ENCODE measurements around the gene DPM3.
A peak's percentile ranks its signal among the peaks of the same experiment; 100 is the strongest.

Gene DPM3

DNA sequence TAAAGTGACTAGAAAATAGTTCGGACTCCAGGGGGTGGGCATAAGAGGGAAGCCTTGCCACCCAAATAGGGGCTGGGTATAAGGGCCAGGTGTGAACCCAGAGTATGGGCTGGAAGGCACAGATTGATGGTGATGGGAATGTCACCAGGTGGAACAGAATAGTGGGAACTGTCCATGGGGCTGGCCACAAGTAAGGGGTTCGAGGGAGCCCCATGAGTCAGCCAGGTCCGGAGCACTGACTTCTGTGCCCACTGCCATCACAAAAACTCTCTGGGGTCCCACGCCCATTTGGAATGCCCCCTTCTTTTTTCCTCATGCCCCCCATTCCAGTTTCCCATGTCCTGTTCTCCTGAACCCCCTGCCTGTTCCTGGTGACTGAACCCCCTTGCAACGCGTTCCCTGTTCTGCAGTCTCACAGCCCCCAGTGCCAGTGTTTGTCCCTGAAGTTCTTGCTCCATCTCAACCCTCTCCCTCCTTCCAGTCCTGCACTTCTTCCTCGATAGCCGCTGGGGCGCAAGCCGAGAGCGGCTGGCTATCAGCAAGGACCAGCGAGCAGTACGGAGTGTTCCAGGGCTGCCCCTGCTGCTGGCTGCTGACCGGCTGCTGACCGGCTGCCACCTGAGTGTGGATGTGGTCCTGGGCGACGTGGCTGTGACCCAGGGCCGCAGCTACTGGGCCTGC, 41.2 kb upstream of the DPM3 start:
- Histone ChIP-seq H3K27ac (peak overlapping the region; percentile 67), H3K4me3 (ENCODE audit: low read depth, low read length) (no peak overlapping the region), H3K27me3 (ENCODE audit: insufficient read depth, low read depth, severe bottlenecking) (no peaks in the 10 kb centered on the region), H3K36me3 (peaks cover 30% of the 10 kb centered on the region), H3K9me3 (ENCODE audit: severe bottlenecking) (no peaks in the 10 kb centered on the region)
- peak; percentile 11 for DNase-seq
- TF ChIP-seq, protein P1, sequence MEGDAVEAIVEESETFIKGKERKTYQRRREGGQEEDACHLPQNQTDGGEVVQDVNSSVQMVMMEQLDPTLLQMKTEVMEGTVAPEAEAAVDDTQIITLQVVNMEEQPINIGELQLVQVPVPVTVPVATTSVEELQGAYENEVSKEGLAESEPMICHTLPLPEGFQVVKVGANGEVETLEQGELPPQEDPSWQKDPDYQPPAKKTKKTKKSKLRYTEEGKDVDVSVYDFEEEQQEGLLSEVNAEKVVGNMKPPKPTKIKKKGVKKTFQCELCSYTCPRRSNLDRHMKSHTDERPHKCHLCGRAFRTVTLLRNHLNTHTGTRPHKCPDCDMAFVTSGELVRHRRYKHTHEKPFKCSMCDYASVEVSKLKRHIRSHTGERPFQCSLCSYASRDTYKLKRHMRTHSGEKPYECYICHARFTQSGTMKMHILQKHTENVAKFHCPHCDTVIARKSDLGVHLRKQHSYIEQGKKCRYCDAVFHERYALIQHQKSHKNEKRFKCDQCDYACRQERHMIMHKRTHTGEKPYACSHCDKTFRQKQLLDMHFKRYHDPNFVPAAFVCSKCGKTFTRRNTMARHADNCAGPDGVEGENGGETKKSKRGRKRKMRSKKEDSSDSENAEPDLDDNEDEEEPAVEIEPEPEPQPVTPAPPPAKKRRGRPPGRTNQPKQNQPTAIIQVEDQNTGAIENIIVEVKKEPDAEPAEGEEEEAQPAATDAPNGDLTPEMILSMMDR (IDR thresholded peaks at IDR 0.05; ENCODE audit: low read depth, low read length) = no peak

DNA sequence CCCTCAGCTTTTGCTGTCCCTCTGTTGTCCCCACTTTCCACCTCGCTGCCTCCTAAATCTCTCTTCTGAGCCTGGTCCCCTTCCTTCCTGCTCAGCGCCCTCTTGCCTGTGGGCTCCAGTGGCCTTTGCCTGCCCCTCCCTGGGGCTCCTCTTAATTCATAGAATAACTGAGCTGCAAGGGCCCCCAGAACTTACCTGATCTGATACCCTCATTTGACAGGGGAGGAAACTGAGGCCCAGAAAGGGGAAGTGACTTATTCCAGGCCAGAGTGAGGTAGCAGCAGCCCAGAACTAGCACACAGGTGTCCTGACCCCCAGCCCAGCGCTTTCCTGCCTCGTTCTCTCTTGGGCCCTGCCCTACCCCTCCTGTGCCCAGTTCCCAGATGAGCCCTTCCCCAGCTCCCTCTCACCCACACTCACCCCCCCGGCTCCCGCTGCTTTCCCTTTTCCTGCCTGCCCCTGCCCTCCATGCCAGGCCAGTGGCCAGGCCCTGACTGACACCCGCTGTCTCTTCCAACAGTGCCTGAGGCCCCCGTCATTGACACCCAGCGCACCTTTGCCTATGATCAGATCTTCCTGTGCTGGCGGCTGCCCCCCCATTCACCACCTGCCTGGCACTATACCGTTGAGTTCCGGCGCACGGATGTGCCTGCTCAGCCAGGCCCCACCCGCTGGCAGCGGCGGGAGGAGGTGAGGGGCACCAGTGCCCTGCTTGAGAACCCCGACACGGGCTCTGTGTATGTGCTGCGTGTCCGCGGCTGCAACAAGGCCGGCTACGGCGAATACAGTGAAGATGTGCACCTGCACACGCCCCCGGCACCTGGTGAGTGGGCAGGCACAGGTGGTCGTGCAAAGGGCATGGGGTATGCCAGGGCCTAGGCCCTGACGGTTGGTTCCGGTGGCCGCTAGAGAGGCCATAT, 39.0 kb upstream of the DPM3 start:
- Histone ChIP-seq H3K9me3 (ENCODE audit: severe bottlenecking) (no peaks in the 10 kb centered on the region), H3K27ac (no peak overlapping the region), H3K4me3 (ENCODE audit: low read depth, low read length) (no peak overlapping the region), H3K36me3 (peaks cover 30% of the 10 kb centered on the region), H3K27me3 (ENCODE audit: insufficient read depth, low read depth, severe bottlenecking) (no peaks in the 10 kb centered on the region)
- TF ChIP-seq, protein P1 (IDR thresholded peaks at IDR 0.05; ENCODE audit: low read depth, low read length) = no peak
- DNase-seq = peak; percentile 29

DNA sequence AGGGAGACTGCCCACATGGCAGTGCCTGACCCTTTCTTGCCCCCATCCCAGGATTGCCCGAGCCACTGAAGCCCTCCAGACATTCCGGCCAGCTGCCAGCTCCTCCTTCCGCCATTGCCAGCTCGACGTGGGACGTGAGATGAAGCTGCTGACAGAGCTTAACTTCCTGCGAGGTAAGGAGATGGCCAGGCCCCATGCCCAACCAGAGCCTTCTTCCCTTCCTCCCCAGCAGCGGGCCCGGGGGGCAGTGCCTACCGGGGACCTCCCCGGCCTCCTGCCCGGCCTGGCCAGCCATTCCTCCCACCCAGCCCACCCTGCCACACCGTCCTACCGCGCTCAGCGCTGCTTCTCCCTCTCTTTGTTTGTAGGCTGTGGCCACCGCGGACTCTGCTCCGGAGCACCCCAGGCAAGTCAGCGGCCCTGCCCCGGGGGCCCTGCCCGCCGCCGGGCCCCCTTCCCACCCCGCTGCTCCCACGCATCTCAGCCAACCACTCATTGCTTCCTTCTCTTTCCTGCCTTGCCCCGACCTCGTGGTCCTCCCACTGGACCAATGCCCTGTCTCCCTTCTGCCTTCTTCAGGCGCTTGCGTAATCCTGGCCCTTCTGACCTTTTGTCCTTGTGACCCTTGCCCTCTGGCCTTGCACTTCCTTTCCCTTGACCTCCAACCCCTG, 38.2 kb upstream of the DPM3 start:
- Histone ChIP-seq H3K4me3 (ENCODE audit: low read depth, low read length) (no peak overlapping the region), H3K27me3 (ENCODE audit: insufficient read depth, low read depth, severe bottlenecking) (no peaks in the 10 kb centered on the region), H3K27ac (no peak overlapping the region), H3K36me3 (peaks cover 30% of the 10 kb centered on the region), H3K9me3 (ENCODE audit: severe bottlenecking) (no peaks in the 10 kb centered on the region)
- DNase-seq = peak; percentile 25
- TF ChIP-seq, protein P1 (IDR thresholded peaks at IDR 0.05; ENCODE audit: low read depth, low read length) = no peak

DNA sequence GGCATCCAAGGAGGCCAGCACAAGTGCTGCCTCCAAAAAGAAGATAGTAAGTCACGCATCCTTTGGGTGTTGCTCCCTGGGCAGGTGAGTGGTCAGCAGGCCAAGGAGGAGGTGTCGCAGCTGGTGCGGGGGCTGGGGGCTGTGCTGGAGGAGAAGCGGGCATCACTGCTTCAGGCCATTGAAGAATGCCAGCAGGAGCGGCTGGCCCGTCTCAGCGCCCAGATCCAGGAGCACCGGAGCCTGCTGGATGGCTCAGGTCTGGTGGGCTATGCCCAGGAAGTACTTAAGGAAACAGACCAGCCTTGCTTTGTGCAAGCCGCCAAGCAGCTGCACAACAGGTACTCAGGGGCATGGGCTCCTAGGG, 37.6 kb upstream of the DPM3 start:
- Histone ChIP-seq H3K36me3 (peaks cover 30% of the 10 kb centered on the region), H3K27ac (no peak overlapping the region)

DNA sequence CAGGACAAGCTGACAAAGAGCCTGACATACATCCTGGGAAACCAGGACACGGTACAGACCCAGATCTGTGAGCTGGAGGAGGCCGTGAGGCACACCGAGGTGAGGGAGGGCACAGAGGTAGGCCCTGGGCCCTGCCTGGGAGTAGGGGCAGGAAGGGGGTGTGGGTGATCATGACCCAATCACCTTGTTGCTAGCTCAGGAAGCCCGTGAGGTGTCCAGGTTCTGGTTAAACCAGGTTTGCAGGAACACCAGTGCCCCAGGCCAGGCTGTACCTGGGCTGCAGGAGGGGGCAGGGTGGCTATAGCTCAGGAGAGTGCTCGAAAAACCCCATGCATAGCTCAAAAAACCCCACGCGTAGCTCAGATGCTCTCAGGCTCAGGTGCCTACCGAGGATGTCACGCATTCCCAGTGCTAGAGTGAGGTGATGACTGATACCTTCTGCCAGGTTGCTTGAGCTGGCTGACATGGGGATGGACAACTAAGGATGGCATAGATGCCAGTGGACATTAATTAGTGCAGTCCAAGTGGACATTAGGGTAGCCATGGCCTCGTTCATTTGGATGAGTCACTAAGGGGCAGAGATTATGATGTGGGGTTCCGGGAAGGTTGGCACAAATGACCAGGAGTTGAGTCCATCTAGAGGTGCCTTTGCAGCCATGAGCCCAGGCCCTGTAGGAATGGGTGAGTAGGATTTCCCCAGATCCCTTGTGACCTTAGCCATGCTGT, 37.0 kb upstream of the DPM3 start:
- H3K27ac ChIP-seq = no peak overlapping the region
- no peak overlapping the region for H3K4me3 ChIP-seq (ENCODE audit: low read depth, low read length)
- H3K9me3 ChIP-seq (ENCODE audit: severe bottlenecking) = no peaks in the 10 kb centered on the region
- peak; percentile 11 for DNase-seq
- H3K36me3 ChIP-seq = peaks cover 30% of the 10 kb centered on the region
- TF ChIP-seq, protein P1 (IDR thresholded peaks at IDR 0.05; ENCODE audit: low read depth, low read length) = no peak
- H3K27me3 ChIP-seq (ENCODE audit: insufficient read depth, low read depth, severe bottlenecking) = no peaks in the 10 kb centered on the region

More for the DNA sequence above, 37.6 kb upstream of the DPM3 start:
- H3K4me3 ChIP-seq (ENCODE audit: low read depth, low read length) = no peak overlapping the region
- TF ChIP-seq, protein P1 (IDR thresholded peaks at IDR 0.05; ENCODE audit: low read depth, low read length) = no peak
- H3K27me3 ChIP-seq (ENCODE audit: insufficient read depth, low read depth, severe bottlenecking) = no peaks in the 10 kb centered on the region
- H3K9me3 ChIP-seq (ENCODE audit: severe bottlenecking) = no peaks in the 10 kb centered on the region
- DNase-seq = peak; percentile 22
